Head of caudate nucleus (tissue), 42 donors: ENCODE data around the gene CCN6.

Experiments used
- DNase-seq, 42 donors: peaks; one replicate each; pipeline versions ENCODE4 v3.0.0 to v3.0.0-alpha.2; 2020 to 2021; ENCODE audit warnings: mixed read lengths in 7 of 42
- intact Hi-C: fragments of 100-400 bp; cut with DNase I; formaldehyde crosslinking; loops from one replicate; pipeline ENCODE4 v1.15.0; 2022

CCN6 gene

GRCh38 chr6:112027942-112028674 is 25.8 kb upstream of the CCN6 start:
- intact Hi-C loops: no loop called here
- no peak for DNase-seq

- peak; percentile 37 to 89 (median 75) for DNase-seq
- intact Hi-C loops: no loop called here
Observed at GRCh38 chr6:112029045-112029822, 24.7 kb upstream of the CCN6 start.

GRCh38 chr6:112030206-112030960 is 23.5 kb upstream of the CCN6 start:
- intact Hi-C loops: no loop called here
- no peak for DNase-seq

- no peak for DNase-seq
- intact Hi-C loops: no loop called here
Observed at GRCh38 chr6:112030961-112031660, 22.8 kb upstream of the CCN6 start.

GRCh38 chr6:112031960-112032359 is 21.9 kb upstream of the CCN6 start:
- intact Hi-C loops: no loop called here
- DNase-seq: no peak

- intact Hi-C loops: no loop called here
- no peak for DNase-seq
Observed at GRCh38 chr6:112032728-112033127, 21.2 kb upstream of the CCN6 start.

- intact Hi-C loops: no loop called here
- peak in 39 of 42 donors; percentile 17 to 84 (median 50) for DNase-seq
Observed at GRCh38 chr6:112033791-112034615, 19.9 kb upstream of the CCN6 start.

- DNase-seq: no peak
- intact Hi-C loops: no loop called here
Observed at GRCh38 chr6:112034616-112034995, 19.3 kb upstream of the CCN6 start.

GRCh38 chr6:112036088-112036637 is 17.7 kb upstream of the CCN6 start:
- intact Hi-C loops: no loop called here
- no peak for DNase-seq

GRCh38 chr6:112037783-112038216 is 16.1 kb upstream of the CCN6 start:
- DNase-seq: peak in 41 of 42 donors; percentile 19 to 88 (median 56)
- intact Hi-C loops: no loop called here

- DNase-seq: peak in 1 of 42 donors; percentile 36
- intact Hi-C loops: no loop called here
Observed at GRCh38 chr6:112038268-112038667, 15.6 kb upstream of the CCN6 start.

GRCh38 chr6:112038756-112039430 is 15.0 kb upstream of the CCN6 start:
- intact Hi-C loops: no loop called here
- DNase-seq: no peak

- DNase-seq: no peak
- intact Hi-C loops: no loop called here
Observed at GRCh38 chr6:112039431-112039770, 14.5 kb upstream of the CCN6 start.

- no peak for DNase-seq
- intact Hi-C loops: loop anchor here (5.0 kb wide), 1 partner anchor 329 kb away; no protein-coding TSS in a partner anchor
Observed at GRCh38 chr6:112040956-112041355, 12.9 kb upstream of the CCN6 start.

GRCh38 chr6:112041535-112041934 is 12.4 kb upstream of the CCN6 start:
- intact Hi-C loops: loop anchor here (5.0 kb wide), 1 partner anchor 329 kb away; no protein-coding TSS in a partner anchor
- DNase-seq: no peak

GRCh38 chr6:112043032-112044007 is 10.6 kb upstream of the CCN6 start:
- intact Hi-C loops: loop anchor here (5.0 kb wide), 1 partner anchor 331 kb away; no protein-coding TSS in a partner anchor
- peak; percentile 86 to 97 (median 93) for DNase-seq
